Measurements from ENCODE around the gene EVL.
"Not testable (repeated sequence)": the region's sequence is repeated elsewhere in the genome, so short reads cannot be mapped to it uniquely, and the experiment has no call there.

Gene EVL, protein sequence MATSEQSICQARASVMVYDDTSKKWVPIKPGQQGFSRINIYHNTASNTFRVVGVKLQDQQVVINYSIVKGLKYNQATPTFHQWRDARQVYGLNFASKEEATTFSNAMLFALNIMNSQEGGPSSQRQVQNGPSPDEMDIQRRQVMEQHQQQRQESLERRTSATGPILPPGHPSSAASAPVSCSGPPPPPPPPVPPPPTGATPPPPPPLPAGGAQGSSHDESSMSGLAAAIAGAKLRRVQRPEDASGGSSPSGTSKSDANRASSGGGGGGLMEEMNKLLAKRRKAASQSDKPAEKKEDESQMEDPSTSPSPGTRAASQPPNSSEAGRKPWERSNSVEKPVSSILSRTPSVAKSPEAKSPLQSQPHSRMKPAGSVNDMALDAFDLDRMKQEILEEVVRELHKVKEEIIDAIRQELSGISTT

DNA sequence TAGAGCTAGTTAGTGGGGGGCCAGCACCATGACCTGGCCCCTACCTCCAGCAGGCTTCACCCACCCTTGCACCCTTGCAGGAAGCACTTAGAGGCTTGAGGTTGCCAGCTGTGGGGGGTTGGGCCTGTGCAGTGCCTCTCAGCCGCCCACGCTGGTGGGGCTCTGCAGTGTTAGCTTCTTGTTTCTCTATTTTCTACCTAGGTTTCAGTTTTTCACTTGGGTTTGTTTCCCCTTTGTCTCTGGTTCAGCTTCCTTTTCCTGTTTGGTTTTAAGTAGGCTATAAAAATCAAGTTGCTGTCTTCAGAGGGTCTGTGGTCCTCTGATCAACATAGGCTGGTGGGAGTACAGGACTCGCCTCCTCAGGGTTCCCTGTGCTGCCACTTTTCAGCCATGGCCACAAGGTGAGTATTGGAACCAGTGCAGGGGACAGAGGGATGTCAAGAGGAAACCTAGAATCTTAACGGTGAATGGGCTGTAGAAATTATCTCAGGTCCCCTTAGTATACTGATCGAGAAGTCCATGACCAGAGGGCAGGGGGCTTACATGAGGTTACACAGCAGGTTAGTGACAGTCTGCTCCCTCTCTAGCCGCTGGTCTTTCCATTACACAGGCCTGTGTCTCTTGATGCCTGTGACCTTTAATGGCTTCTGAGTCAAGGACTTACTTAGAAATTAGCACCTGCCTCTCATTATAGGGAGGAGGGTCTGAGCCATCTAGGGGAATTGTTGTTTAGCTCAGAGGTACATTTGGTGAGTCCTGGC is at the start of gene EVL:
Gene EVL, plus strand, starts transcription at position 312 of the 761 bp plus-strand sequence. Its CDS starts 79 bp downstream, at position 391.
- Mint-ChIP-seq H3K27ac (peak within 1 kb of the TSS; percentile 99), H3K4me1 (peaks cover 58 to 81% of the 10 kb centered on the region in 2 donors), H3K4me3 (peak within 1 kb of the TSS; percentile 77 to 88), H3K36me3 (peaks cover under 1 to 23% of the 10 kb centered on the region in 2 donors), H3K9me3 (peaks cover 0 to 2% of the 10 kb centered on the region in 2 donors), H3K27me3 (no peaks in the 10 kb centered on the region)
- ATAC-seq (replicated peaks) (peak; percentile 69 to 74), DNase-seq (peak; percentile 82)

DNA sequence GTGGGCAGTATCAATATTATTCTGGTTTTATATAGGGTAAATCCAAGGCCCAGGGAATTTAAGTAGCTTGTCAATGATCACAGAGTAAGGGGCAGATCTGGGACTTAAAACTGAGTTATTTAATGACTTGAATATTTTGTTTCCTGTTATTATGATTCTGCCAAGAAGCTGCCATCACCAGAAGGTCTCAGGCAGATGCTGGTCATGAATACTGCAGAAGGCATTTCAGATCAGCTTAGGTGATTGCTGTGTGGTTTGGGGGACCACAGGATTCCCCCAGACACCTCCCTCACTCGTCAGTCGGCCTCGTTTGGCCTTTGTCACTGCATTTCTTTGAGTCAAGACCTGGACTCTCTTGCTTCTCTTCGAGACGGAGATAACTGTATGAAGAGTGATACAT is 47.7 kb upstream of the EVL start:
- H3K4me3 Mint-ChIP-seq, result no peak overlapping the region
- H3K27me3 Mint-ChIP-seq, result no peaks in the 10 kb centered on the region
- peaks cover 10 to 22% of the 10 kb centered on the region in 2 donors for H3K4me1 Mint-ChIP-seq
- H3K36me3 Mint-ChIP-seq, result peaks cover 0 to 4% of the 10 kb centered on the region in 2 donors
- no peak for DNase-seq
- no peak overlapping the region for H3K27ac Mint-ChIP-seq
- ATAC-seq (replicated peaks), result no peak
- H3K9me3 Mint-ChIP-seq, result no peaks in the 10 kb centered on the region

DNA sequence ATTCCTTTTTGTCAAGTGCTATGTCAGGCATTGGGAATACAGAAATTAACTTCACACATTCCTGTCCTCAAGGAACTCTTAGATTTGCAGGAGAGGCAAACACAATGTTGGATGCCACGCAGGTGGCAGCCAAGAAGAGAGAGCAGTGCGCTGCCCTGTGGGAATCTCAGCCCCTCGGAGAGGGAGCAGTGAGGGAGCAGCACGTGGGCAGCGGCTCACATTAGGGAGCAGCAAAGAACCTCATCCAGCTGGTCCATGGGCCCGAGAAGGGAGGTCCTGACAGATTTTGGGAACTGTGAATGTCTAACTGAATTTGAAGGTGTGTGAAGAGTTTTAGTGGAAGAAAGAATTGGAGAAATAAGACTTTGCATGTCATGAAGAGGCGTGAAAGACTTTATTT is 47.2 kb upstream of the EVL start:
- Mint-ChIP-seq H3K27me3 (no peaks in the 10 kb centered on the region), H3K4me3 (no peak overlapping the region), H3K36me3 (peaks cover 0 to 4% of the 10 kb centered on the region in 2 donors), H3K27ac (no peak overlapping the region), H3K4me1 (peaks cover 10 to 22% of the 10 kb centered on the region in 2 donors), H3K9me3 (no peaks in the 10 kb centered on the region)
- ATAC-seq (replicated peaks) (no peak), DNase-seq (no peak)

DNA sequence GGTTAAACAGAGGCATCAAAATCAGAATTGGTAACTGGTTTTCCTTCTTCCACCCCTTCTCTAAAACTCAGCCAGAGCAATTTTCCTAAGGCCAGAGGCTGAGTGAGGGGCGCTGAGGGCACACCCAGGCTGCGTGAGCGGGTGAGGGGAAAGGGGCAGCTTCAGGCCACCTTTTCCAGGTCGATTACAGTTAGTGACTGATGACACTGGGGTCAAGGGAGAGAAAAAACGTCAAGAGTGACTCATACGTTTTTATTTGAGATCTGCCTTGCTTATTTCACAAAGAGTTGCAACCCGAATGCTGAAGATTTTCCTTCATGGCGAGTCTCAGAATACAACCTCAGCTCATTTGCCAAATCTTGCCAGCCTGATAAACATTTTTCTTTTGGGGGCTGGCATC is 46.7 kb upstream of the EVL start:
- Mint-ChIP-seq H3K27me3 (no peaks in the 10 kb centered on the region), H3K9me3 (no peaks in the 10 kb centered on the region), H3K4me3 (no peak overlapping the region), H3K36me3 (peaks cover 0 to 4% of the 10 kb centered on the region in 2 donors), H3K4me1 (peaks cover 10 to 22% of the 10 kb centered on the region in 2 donors), H3K27ac (no peak overlapping the region)
- DNase-seq (no peak), ATAC-seq (replicated peaks) (no peak)

DNA sequence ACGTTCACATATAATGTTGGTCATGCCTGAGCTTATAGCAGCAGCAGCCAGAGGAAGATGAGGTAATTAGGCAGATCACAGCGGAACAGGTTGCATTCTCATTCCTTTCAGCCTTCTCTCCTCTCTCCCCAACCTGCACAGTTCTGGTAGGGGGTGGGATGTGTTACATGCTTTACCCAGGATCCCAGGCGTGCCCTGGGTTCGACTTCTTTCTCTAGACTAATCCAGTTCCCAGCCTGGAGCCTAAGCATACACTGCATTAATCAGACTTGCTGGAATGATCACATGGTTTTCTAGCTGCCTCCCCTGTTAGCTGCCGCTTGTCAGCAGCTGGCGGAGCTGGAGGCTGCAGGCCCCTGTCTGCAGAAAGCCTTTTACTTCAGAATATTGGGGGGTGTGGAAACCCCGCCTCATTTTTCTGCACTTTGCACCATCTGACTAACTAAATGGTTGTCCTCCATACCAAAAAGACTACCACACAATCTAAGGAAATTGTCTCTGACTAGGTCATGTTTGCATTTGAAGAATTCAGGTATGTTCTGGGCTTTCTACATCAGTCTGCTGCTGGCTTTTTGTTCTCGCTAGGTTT is 46.0 kb upstream of the EVL start:
- no peaks in the 10 kb centered on the region for H3K27me3 Mint-ChIP-seq
- ATAC-seq (replicated peaks) (no peak), DNase-seq (no peak)
- H3K4me1 Mint-ChIP-seq, result peaks cover 12 to 22% of the 10 kb centered on the region in 2 donors
- peaks cover 0 to 4% of the 10 kb centered on the region in 2 donors for H3K36me3 Mint-ChIP-seq
- no peak overlapping the region for H3K27ac Mint-ChIP-seq
- H3K9me3 Mint-ChIP-seq, result no peaks in the 10 kb centered on the region
- H3K4me3 Mint-ChIP-seq, result no peak overlapping the region

DNA sequence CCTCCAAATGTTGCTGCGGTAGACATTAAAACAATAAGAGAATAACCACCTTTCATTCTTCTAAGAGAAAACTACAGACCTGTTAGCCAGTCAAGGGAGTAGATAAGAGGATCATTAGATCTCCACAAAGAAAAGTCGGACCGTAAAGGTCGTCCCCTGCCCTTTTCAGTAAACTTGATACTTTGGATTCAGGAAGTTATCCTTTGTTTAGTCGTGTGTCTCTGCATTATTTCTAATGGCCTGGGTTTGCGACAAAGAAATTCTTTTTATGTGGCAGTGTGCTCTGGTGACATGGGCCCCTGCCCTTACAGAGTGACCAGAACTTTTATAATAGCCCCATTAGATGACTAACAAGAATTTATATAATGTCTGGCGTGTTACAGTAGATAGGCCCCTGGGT is 44.6 kb upstream of the EVL start:
- H3K27me3 Mint-ChIP-seq, result no peaks in the 10 kb centered on the region
- peaks cover 2 to 19% of the 10 kb centered on the region in 2 donors for H3K4me1 Mint-ChIP-seq
- H3K9me3 Mint-ChIP-seq, result no peaks in the 10 kb centered on the region
- H3K4me3 Mint-ChIP-seq, result no peak overlapping the region
- H3K36me3 Mint-ChIP-seq, result no peaks in the 10 kb centered on the region
- DNase-seq (no peak), ATAC-seq (replicated peaks) (no peak)
- no peak overlapping the region for H3K27ac Mint-ChIP-seq

DNA sequence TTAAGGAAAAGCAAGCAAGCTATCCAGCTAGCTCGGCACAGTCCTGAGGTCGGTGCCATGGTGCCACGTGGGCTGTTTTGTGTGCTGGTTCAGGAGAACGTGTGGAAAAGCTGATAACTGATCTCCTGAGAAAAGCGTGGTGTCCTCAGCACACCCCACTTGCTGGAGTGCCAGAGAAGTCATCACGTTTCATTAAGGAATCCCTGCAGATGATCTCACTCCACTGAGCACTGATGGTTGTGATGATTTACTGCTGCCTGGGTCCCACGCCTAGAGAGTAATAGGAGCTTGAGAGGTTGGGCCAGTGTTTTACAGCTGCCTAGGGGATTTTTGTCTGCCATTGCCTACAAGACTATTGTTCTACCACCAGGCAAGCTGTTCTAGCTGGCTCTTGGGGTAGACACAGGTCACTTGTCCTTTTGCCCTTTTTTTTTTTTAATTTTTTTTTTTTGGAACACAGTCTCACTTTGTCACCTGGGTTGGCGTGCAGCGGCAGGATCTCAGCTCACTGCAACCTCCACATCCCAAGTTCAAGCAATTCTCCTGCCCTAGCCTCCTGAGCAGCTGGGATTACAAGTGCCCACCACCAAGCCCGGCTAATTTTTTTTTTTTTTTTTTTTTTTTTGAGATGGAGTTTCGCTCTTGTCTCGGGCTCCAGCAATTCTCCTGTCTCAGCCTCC is 42.3 kb upstream of the EVL start:
- DNase-seq (no peak), ATAC-seq (replicated peaks) (no peak)
- H3K4me1 Mint-ChIP-seq, result peaks cover 2 to 11% of the 10 kb centered on the region in 2 donors
- no peaks in the 10 kb centered on the region for H3K27me3 Mint-ChIP-seq
- no peaks in the 10 kb centered on the region for H3K36me3 Mint-ChIP-seq
- no peak overlapping the region for H3K4me3 Mint-ChIP-seq
- no peak overlapping the region for H3K27ac Mint-ChIP-seq
- no peaks in the 10 kb centered on the region for H3K9me3 Mint-ChIP-seq

DNA sequence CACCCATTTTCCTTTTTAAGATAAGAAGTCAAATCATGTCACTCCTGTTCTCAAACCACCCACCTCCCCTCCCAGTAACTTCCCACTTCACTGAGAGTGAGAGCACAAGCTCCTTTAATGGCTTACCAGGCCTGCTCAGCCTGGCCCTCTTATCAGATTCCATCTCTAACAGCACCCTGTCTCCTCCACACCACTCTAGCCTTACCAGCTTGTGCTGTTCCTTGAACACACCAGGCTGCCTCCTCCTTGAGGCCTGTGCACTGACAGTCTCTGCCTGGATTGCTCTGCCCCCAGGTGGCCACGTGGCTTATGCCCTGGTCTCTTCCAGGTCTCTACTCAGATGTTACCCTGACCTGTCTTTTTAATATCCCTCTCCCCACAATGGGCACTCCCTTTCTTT is 40.1 kb upstream of the EVL start:
- Mint-ChIP-seq H3K27me3 (no peaks in the 10 kb centered on the region), H3K27ac (peak overlapping the region; percentile 33), H3K9me3 (no peaks in the 10 kb centered on the region), H3K4me3 (no peak overlapping the region), H3K36me3 (no peaks in the 10 kb centered on the region), H3K4me1 (peaks cover 2 to 11% of the 10 kb centered on the region in 2 donors)
- ATAC-seq (replicated peaks) (peak; percentile 90 to 92), DNase-seq (peak; percentile 21)

DNA sequence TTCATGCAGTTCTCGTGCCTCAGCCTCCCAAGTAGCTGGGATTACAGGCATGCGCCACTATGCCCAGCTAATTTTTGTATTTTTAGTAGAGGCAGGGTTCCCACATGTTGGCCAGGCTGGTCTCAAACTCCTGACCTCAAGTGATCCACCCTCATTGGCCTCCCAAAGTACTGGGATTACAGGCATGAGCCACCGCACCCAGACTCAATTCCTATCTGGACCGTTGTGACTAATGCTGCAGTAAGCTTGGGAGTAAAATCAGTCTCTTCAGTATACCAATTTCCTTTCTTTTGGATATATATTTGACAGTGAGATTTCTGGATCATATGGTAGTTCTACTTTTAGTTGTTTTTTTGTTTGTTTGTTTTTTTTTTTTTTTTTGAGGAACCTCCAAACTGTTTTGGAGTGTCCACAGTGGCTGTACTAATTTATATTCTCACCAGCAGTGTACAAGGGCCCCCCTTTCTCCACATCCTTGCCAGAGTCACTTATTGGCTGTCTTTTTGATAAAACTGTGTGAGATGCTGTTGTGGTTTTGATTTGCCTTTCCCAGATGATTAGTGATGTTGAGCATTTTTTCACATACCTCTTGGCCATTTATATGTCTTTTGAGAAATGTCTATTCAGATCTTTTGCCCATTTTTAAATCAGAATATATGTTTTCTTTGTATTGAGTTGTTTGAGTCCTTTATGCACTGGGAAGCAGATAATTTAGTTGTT is 37.3 kb upstream of the EVL start:
- peaks cover 2 to 11% of the 10 kb centered on the region in 2 donors for H3K4me1 Mint-ChIP-seq
- H3K9me3 Mint-ChIP-seq, result no peaks in the 10 kb centered on the region
- no peak overlapping the region for H3K27ac Mint-ChIP-seq
- no peak overlapping the region for H3K4me3 Mint-ChIP-seq
- DNase-seq (no peak), ATAC-seq (replicated peaks) (no peak)
- no peaks in the 10 kb centered on the region for H3K27me3 Mint-ChIP-seq
- H3K36me3 Mint-ChIP-seq, result no peaks in the 10 kb centered on the region

DNA sequence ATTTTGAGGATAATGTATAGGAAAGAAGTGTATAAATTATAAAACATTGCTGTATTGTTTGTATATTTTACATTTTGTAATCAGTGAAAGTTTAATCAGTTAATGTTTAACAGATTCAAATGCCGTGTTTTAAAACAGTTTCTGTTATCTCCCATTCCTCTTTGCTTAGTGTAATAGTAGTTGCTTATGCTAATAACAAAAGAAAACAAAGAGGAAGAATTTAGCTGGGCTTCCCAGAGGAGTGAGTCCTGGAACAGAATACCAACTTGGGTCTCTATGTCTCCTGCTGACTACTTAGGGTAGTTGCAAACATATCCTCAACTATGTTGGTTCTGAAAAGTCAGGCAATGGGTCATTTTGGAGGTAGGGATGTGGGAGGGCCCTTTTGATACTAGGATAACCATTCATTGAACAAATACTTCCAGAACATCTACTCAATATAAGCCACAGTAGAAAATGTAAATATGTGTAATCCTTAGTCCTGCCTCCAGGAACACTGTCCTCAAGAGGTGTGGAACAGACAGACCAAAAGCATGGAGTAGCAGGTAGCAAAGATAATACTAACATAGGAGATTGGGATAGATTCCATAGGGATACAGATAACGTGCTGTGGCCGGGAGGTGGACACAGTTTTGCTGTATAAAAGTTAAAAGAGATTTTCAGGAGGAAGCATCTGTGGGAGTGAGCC is 36.1 kb upstream of the EVL start:
- DNase-seq (no peak), ATAC-seq (replicated peaks) (no peak)
- no peaks in the 10 kb centered on the region for H3K36me3 Mint-ChIP-seq
- no peaks in the 10 kb centered on the region for H3K27me3 Mint-ChIP-seq
- H3K4me3 Mint-ChIP-seq, result no peak overlapping the region
- H3K9me3 Mint-ChIP-seq, result no peaks in the 10 kb centered on the region
- peaks cover 0 to 11% of the 10 kb centered on the region in 2 donors for H3K4me1 Mint-ChIP-seq
- H3K27ac Mint-ChIP-seq, result no peak overlapping the region

DNA sequence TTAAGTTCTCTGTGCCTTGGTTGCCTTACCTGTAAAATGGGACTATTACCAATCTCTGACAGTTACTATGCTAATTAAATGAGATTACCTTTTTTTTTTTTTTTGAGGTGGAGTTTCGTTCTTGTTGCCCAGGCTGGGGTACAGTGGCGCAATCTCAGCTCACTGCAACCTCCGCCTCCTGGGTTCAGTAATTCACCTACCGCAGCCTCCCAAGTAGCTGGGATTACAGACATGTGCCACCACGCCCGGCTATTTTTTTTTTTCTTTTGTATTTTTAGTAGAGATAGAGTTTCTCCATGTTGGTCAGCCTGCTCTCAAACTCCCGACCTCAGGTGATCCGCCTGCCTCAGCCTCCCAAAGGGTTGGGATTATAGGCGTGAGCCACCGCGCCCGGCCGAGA is 35.2 kb upstream of the EVL start:
- not testable (repeated sequence) for H3K4me1 Mint-ChIP-seq; H3K27me3 Mint-ChIP-seq; H3K27ac Mint-ChIP-seq; H3K9me3 Mint-ChIP-seq; DNase-seq; H3K4me3 Mint-ChIP-seq; H3K36me3 Mint-ChIP-seq; ATAC-seq (replicated peaks)

DNA sequence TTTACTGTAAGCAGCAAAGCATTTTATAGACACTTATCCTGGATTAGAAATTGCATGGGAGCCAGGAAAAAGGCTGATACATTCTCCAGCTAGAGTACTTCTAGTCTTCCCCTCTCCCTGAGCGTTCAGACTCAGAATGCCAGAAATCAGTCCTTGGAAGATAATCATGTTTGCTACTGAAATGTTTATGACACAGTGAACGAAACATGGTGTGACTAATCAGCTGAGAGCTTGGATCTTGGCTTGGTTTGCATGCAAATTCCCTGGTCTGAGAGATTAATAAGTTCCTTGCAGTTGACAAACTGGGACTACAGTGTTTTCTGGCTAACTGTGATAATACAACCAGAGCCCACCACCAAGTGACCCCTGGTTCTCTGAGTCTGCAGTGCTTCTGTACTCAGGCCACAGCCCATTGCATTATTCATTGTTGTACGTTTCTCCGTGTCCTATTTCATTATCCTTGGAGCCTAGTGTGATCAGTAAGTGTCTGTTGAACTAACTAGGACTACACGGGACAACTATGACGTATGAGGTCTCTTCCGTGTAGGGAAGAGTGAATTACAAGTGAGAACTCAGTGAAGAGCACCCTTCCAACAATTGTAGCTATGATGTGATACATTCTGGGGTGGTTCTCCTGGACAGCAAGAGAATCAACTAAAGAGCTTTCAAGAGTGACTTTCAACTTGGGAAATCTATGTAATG is 34.6 kb upstream of the EVL start:
- no peak for ATAC-seq (replicated peaks)
- no peaks in the 10 kb centered on the region for H3K4me1 Mint-ChIP-seq
- H3K27ac Mint-ChIP-seq, result no peak overlapping the region
- no peaks in the 10 kb centered on the region for H3K36me3 Mint-ChIP-seq
- no peak for DNase-seq
- no peaks in the 10 kb centered on the region for H3K27me3 Mint-ChIP-seq
- H3K4me3 Mint-ChIP-seq, result no peak overlapping the region
- H3K9me3 Mint-ChIP-seq, result no peaks in the 10 kb centered on the region

Measured in stimulated activated naive B cell treated with anti-CD40 and anti-IgM and Interleukin-4, amounts not matched to agents 10 μg/mL and 1 μg/mL and 100 μg/mL, for 72 hours (primary cell).